Stimulated activated CD8-positive, alpha-beta memory T cell treated with anti-CD3 and anti-CD28 coated beads, Interleukin-15, amount 100 ng/mL, for 4 hours (primary cell): ENCODE data around the gene MRPS25.
"Not testable (repeated sequence)": the region's sequence is repeated elsewhere in the genome, so short reads cannot be mapped to it uniquely, and the experiment has no call there.

Experiments used
- DNase-seq, 2 donors: peaks; one replicate each; pipeline ENCODE4 v3.0.0-alpha.2; 2020; ENCODE audit warnings: low read depth in 2 of 2

The MRPS25 gene

DNA sequence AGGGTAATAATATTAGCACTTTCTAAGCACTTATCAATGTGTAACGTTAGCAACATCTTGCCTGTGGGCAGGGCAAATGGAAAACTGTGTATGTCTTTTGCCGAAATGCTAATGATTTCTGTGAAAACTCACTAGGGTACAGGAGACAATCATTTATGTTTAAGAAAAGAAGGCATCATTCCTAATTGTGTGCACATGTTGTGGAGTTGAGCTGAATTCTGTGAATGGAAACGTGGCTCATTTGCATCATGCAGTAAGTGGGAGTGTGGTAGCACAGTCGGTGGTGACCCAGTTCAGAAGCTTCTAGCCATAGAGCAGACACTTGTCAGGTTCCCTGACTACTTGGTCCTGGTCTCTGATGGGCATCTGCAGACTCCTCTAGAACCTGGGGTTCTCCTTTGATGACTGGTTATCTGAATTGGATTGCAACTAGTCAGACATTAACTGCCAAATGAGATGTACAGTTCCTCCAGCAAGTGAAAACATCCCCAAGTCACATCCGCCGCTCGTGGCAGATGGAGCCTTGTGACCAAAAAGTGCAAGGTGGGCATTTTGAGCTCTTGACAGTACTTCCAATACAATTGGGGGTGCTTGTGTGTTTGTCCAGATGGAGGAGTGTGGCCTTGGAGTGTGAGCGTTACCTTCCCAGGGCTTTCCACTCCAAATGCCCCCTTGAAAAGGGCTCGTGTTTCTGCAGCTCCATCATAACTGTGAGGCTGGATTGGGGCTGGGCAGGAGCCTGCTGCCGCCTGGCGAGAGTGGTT is 21.5 kb downstream of the MRPS25 start:
- DNase-seq: no peak

DNA sequence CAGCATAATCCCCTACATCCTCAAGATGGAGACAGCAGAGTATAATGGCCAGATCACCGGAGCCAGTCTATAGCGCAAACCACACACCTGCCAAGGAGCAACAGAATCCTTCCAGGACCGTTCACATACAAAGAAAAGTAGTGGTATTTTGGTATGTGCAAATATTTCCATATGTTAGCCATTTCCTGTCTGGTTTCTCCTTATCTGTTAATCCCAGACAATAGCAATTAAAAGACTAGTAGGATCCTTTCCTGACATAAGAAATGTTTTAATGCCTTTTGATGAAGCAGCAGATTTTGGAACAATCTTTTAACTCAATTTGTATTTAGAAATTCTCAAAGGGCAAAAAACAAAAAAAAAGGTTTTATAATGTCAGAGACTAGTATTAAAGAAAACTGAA is 22.2 kb downstream of the MRPS25 start:
- no peak for DNase-seq

GRCh38 chr3:15041950-15042349 is 23.2 kb downstream of the MRPS25 start:
- DNase-seq: no peak

DNA sequence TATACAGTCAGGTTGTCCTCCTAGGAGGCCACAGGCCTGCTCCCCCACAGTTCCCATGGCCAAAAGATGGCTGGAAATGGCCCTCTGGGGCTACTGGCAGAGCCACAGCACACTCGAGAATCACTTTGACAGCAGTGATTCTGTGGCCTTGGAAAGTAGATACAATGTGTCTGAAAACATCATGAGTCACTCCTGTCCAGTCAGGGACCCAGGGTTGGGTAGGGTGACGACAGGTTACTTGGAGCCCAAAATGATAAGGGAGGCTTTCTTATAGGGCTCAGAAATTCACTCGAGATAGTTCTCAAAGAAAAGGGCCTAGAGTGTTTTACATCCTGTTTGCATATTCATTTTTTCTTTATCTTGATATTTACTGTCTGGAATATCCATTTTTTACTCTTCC is 24.3 kb downstream of the MRPS25 start:
- no peak for DNase-seq

- DNase-seq: no peak
These were observed 26.8 kb downstream of the MRPS25 start for GRCh38 chr3:15038306-15038705.

DNA sequence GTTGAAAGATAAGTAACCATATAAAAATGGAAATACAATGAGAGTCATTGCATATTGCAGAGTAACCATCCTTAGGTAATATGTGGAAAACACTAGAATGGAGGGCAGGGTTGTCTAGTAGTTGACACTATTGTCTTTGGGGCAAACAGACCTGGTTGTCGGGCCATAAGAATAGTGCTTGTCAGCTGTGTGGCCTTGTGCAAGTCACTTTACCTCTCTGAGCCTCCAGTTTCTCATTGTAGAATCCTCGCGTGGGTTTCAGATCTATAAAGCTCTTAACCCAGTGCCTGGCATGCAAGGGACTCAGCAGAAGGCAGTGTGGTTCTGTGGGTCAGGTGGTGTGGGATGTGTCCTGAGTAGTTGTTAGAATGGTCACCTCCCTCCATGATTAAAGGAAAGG is 32.0 kb downstream of the MRPS25 start:
- no peak for DNase-seq

DNA sequence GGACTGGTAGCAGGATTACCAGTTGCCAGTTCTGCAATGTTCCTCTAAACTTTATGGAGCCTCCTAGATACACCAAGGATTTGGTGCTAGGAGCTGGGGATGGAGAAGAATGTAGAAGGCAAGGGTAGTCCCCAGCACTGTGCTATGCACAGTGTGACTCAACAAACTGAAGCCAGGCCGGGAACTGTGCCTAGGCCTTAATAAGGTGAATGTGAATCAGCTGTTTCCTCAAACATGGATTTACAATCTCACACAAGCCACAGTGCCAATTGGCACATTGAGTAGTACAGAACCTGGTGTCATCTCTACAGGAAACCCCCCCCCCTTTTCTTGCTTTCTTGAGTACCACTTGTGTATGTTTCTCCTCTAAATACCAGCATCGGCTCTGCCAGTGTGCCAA is 32.5 kb downstream of the MRPS25 start:
- no peak for DNase-seq

DNA sequence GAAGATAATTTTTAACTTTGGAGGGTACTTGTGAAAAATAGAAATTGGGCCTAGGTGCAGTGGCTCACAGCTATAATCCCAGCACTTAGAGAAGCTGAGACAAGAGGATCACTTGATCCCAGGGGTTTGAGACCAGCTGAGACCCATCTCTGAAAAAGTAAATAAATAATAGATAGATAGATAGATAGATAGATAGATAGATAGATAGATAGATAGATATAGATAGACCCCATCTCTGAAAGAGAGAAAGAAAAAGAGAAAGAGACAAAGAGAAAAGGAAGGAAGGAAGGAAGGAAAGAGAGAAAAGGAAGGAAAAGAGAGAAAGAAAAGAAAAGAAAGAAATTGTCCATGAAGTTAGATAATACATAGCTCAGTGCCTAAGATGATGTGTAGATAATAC is 35.5 kb downstream of the MRPS25 start:
- no peak for DNase-seq

DNA sequence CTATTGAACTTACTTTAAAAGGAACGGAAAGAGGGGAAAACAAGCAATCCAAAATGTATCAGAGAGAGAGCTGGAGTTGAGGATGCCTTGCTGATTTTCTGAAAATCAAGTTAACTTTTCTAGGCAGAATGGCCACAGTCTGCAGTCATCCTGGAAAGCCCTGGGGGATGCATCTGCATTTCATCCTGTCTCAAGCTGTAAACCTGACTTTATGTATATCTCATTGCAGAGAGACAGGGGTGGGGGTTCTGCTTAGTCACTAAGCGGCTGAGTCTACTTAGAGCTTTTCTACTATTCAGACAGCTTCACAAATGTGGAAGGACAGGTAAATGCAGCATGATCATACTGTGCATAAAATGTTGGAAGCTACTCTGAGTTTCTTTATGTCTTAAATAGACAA is 41.4 kb downstream of the MRPS25 start:
- no peak for DNase-seq

GRCh38 chr3:15023249-15023648 is 41.9 kb downstream of the MRPS25 start:
- DNase-seq: no peak

DNA sequence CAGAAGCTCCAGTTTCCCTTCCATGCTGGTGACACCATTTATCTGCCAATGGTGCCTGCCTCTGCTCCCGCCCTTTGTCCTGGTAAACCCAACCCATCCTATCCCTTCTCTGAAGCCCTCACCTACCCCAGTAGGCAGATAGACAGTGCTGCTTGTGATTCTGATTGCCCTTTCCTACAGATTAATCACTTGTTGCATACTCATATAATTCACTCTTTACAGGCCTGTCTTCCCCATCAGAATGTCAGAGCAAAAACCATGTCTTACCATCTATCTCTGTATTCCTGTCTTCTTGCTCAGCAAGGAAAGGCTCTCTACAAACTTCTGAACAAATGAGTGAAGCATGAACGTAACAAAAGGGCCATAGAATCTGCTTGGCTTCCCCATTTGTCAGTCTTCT is 47.9 kb downstream of the MRPS25 start:
- DNase-seq: no peak

DNA sequence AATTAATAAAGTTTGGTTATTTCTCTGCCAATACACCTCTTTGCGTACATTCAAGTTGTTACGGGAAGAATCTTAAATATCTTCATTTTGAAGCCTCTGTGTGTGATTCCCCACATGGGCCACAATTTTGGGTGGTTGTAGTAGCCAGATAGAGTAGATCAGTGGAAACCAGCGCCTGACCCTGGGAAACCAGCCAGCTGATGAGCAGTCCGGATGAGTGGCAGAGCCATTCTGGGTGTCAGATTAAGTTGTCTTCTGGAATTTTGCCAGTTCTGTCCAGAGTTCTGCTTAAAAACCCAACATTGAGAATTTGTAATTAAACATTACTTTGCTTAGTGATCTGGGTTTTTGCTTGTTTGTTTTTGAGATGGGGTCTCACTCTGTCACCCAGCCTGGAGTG is 49.7 kb downstream of the MRPS25 start:
- no peak for DNase-seq

DNA sequence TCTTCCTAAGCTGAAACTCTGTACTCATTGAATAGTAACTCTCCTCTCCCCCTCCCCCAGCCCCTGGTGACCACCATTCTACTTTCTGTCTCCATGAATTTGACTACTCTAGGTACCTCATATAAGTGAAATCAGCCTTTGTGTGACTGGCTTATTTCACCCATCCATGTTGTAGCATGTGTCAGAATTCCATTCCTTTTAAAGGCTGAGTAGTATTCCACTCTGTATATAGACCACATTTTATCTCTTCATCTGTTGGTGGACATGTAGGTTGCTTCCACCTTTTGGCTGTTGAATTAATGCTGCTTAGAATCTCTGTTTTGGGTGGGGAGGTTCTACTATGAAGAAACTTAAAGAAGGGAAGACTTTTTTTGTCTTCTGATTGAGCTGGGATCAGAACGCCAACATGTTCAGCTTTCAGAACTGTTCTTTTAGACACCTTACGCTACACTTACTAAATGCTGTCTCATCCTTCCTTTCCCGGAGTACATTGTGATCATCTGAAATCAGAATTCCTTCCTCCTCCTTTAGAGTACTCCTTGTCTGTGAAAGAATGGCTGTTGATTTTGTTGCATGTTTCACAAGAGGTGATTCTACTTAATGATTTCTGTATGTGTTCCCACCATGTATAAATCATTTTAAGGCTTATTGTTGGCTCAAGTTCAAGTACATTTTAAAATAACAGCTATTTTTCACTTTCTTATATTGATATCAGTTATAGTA is 50.3 kb downstream of the MRPS25 start:
- DNase-seq: no peak

- DNase-seq: no peak
These were observed 53.9 kb downstream of the MRPS25 start for GRCh38 chr3:15011174-15011573.

DNA sequence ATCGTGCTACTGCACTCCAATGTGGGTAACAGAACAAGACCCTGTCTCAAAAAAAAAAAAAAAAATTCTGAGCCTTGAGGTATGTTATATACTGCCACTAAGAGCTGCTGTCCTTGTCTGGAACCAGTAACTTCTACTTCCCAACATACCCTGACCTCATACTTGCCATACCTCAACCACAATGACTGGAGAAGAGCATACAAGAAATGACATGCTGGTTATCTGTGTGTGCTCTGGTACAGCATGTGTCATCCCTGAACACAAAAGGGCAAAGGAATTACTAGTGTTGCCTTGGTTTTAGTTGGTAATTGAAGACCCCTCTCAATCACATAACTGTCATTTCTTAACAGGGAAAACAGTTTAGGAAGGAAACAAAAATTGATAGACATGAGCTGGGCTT is 54.5 kb downstream of the MRPS25 start:
- DNase-seq: no peak

- no peak for DNase-seq
These were observed 55.9 kb downstream of the MRPS25 start for GRCh38 chr3:15009167-15009566.

DNA sequence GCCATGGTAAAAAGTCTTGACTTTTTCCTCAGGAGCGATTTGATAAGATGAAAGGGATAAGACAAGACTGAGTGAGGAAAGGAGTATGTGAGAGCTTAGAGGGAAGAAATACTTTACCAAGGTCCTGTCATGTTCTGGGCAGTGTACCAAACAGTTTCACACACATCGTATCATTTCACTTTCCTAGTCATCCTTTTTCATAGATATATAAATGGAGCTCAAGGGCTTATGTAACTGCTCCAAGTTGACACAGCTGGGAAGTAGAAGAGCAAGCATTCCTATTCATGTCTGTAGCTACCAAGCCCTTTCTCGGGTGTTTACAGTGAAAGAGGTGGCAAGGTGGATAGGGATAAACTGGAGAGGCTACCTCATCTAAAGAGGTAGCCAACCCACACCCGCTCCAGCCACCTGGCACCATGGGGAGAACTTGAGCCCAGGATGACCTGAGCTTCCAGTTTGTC is 57.4 kb downstream of the MRPS25 start:
- no peak for DNase-seq

- DNase-seq: not testable (repeated sequence)
These were observed 65.9 kb downstream of the MRPS25 start for GRCh38 chr3:14999182-14999581.
